Epidermal melanocyte (primary cell): Measurements from ENCODE around the gene AGAP1.

Experiments
- DNase-seq: peaks from one replicate; pipeline ENCODE4 v3.0.0; 2011; ENCODE audit warnings: low spot score; ENCODE audit not compliant: insufficient read length

Gene AGAP1

GRCh38 chr2:235546436-235546835 is 52.6 kb downstream of the AGAP1 start:
- no peak for DNase-seq

GRCh38 chr2:235549735-235550377 is 56.0 kb downstream of the AGAP1 start:
- DNase-seq: no peak

GRCh38 chr2:235550378-235550760 is 56.5 kb downstream of the AGAP1 start:
- no peak for DNase-seq

GRCh38 chr2:235550946-235551345 is 57.1 kb downstream of the AGAP1 start:
- DNase-seq: no peak

GRCh38 chr2:235551965-235552364 is 58.1 kb downstream of the AGAP1 start:
- no peak for DNase-seq

- DNase-seq: no peak
These were observed 58.8 kb downstream of the AGAP1 start for GRCh38 chr2:235552671-235553070.

- no peak for DNase-seq
These were observed 59.4 kb downstream of the AGAP1 start for GRCh38 chr2:235553291-235553690.

- DNase-seq: no peak
These were observed 59.9 kb downstream of the AGAP1 start for GRCh38 chr2:235553696-235554100.

GRCh38 chr2:235554385-235554784 is 60.5 kb downstream of the AGAP1 start:
- no peak for DNase-seq

GRCh38 chr2:235554936-235555335 is 61.1 kb downstream of the AGAP1 start:
- no peak for DNase-seq

GRCh38 chr2:235555371-235555770 is 61.5 kb downstream of the AGAP1 start:
- DNase-seq: no peak

GRCh38 chr2:235556086-235556485 is 62.2 kb downstream of the AGAP1 start:
- no peak for DNase-seq

- no peak for DNase-seq
These were observed 63.1 kb downstream of the AGAP1 start for GRCh38 chr2:235556901-235557300.

- no peak for DNase-seq
These were observed 64.1 kb downstream of the AGAP1 start for GRCh38 chr2:235557903-235558302.

GRCh38 chr2:235558572-235558971 is 64.7 kb downstream of the AGAP1 start:
- DNase-seq: no peak

GRCh38 chr2:235560345-235560744 is 66.5 kb downstream of the AGAP1 start:
- no peak for DNase-seq

GRCh38 chr2:235561450-235561849 is 67.6 kb downstream of the AGAP1 start:
- no peak for DNase-seq

- no peak for DNase-seq
These were observed 68.4 kb downstream of the AGAP1 start for GRCh38 chr2:235562065-235562747.

GRCh38 chr2:235563056-235563910 is 69.4 kb downstream of the AGAP1 start:
- no peak for DNase-seq

- DNase-seq: no peak
These were observed 70.2 kb downstream of the AGAP1 start for GRCh38 chr2:235564066-235564465.

GRCh38 chr2:235564884-235565530 is 71.2 kb downstream of the AGAP1 start:
- DNase-seq: no peak

GRCh38 chr2:235566415-235566814 is 72.6 kb downstream of the AGAP1 start:
- DNase-seq: no peak
